Jurkat, Clone E6-1 (cell line): ENCODE measurements around the gene STK40.
A peak's percentile ranks its signal among the peaks of the same experiment; 100 is the strongest.

Experiments
- DNase-seq: peaks from one replicate; pipeline ENCODE4 v3.0.0-alpha.2; 2011; ENCODE audit warnings: low read depth, low spot score
- H3K4me3 ChIP-seq: 2 replicates; pipeline ENCODE4 v1.5.1; 2011; ENCODE audit warnings: mild to moderate bottlenecking, low read length, control low read depth, moderate library complexity

The STK40 gene

GRCh38 chr1:36381405-36381804 is 4.3 kb downstream of the STK40 start:
- no peak for DNase-seq
- no peak overlapping the region for H3K4me3 ChIP-seq

DNA sequence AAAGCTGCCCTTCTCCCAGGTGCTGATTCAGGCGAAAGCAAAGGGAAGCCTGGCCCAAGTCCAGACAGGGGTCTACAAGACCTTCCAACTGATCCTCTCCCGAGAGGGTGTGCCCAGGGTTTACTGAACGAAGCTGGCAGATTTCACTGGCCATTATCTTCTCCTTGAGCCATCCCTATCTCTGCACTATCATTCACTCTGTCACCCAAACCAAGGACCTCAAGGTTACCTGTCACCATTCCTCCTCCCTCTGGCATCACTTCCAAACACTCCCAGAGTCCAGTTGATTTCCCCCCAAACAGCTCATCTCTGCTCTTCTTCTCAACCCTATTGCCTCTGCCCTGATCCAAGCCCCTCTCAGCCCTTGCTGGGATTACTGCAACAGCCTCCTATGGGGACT is 4.9 kb downstream of the STK40 start:
- no peak for DNase-seq
- no peak overlapping the region for H3K4me3 ChIP-seq

- DNase-seq = no peak
- no peak overlapping the region for H3K4me3 ChIP-seq
Observed at GRCh38 chr1:36380143-36380619, 5.5 kb downstream of the STK40 start.

DNA sequence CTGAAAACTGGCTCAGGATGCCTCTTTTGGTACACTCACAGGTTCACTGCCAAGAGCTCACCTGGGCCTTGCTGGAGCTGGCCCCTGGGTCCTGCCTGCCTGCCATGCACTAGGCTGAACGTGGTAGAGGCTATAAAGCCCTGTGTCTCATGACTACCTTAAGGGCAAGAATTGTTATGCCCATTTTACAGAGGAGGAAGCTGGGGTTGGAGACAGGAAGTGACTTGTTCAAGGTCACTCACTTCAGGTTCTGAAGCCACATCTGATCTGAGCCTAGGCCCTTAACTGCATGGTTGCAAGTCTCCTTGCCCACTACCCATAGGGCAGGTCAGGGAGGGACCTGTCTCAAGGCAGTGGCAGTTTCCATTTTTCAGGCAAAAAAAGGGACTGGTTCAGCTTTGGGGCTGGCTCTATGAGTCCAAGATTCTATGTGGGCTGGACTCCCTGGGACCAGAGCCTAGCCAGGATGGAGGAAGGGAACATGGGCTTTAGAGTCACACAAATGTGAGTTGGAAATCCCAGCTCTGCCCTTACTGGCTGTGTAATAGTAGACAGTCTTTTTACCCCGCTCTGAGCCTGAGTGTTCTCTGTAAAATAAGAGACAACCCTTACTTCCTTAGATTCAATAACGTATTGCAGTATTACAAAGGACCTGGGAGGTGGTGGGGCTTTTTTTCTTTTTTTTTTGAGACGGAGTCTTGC is 7.8 kb downstream of the STK40 start:
- DNase-seq = no peak
- no peak overlapping the region for H3K4me3 ChIP-seq

GRCh38 chr1:36372617-36373016 is 13.1 kb downstream of the STK40 start:
- H3K4me3 ChIP-seq = no peak overlapping the region
- no peak for DNase-seq

- peak; percentile 69 for DNase-seq
- no peak overlapping the region for H3K4me3 ChIP-seq
Observed at GRCh38 chr1:36369061-36369861, 16.5 kb downstream of the STK40 start.

- no peak overlapping the region for H3K4me3 ChIP-seq
- DNase-seq = no peak
Observed at GRCh38 chr1:36367798-36368197, 17.9 kb downstream of the STK40 start.

DNA sequence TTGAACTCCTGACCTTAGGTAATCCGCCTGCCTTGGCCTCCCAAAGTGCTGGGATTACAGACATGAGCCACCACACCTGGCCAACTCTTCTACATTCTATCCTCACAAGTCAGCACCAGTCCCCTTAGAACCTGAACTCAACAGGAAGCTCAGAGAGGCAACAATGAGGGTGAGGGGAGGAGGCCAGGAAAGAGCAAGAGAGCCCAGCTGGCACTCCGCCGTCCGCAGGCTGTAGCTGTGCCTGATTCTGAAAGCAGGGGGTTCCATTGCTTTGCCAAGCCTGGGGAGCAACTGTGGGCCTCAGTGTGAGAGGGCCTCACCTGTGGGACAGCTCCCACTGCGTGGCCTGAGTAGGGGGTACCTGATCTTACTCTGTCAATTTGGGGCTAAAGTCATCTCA is 18.7 kb downstream of the STK40 start:
- no peak overlapping the region for H3K4me3 ChIP-seq
- DNase-seq = no peak

DNA sequence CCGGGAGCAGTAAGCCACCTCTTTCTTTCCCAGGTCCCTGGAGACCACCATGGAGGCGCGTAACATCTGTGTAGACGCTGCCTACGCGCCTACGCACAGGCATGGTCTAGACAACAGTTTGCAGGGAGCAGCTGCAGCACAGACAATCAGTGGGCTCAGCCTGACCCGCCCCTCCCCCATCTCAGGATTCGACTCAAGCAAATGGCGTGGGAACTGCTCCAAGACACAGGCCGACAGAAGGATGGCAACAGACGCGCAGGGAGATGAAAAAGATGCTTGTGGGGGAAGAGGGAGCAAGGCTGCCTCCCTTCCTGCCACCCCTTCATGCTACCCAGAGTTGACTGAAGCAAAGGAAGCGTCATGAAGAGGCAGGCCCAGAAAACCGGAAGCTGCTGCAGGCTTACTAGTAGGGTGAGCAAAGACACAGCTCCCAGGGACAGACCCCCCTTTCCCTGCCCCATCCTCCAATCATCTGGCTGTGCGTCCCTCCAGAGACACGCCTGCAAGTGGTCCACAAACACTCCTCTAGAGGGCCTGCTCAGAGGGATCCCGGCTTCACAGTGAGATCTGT is 19.5 kb downstream of the STK40 start:
- peak; percentile 91 for DNase-seq
- H3K4me3 ChIP-seq = peak overlapping the region; percentile 27

GRCh38 chr1:36365381-36365780 is 20.3 kb downstream of the STK40 start:
- no peak for DNase-seq
- no peak overlapping the region for H3K4me3 ChIP-seq

- no peak for DNase-seq
- H3K4me3 ChIP-seq = no peak overlapping the region
Observed at GRCh38 chr1:36359911-36360550, 25.7 kb downstream of the STK40 start.

DNA sequence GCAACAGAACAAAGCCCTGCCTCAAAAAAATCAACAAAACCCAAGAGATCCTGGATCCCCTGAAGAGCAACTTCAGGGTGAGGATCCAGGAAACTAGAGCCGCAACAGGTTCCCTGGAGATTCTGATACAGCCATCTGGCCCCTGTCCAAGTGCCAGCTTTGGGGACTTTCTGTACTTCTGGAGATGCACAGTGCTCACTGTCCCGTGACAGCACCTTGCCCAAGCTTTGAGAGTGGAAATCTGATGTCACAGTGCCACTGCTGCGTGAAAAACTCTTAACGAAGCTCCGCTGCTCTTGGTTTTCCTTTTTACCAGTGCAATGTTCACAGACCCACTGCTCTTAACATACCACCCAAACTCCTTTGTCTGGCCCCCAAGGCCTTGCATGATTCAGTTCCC is 26.3 kb downstream of the STK40 start:
- no peak overlapping the region for H3K4me3 ChIP-seq
- no peak for DNase-seq

- H3K4me3 ChIP-seq = no peak overlapping the region
- no peak for DNase-seq
Observed at GRCh38 chr1:36358514-36359084, 27.1 kb downstream of the STK40 start.

DNA sequence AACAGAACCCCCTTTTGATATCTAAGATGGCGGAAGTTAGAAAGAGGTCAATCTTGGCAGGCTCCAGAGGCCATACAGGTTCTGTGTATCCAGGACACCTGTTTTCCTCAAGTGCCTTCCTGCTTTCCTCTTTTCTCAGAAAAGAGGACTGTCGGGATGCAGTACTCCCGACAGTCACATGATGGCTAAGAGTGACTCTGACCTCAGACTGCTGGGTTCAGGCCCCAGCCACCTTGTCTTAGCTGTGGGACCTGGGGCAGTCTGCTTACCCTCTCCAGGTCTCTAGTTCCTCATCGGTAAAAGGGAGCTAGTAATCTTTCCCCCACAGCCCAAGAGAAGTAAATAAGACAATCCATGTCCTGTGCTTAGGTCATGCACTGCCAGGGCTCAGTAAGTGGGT is 29.9 kb downstream of the STK40 start:
- no peak for DNase-seq
- no peak overlapping the region for H3K4me3 ChIP-seq

DNA sequence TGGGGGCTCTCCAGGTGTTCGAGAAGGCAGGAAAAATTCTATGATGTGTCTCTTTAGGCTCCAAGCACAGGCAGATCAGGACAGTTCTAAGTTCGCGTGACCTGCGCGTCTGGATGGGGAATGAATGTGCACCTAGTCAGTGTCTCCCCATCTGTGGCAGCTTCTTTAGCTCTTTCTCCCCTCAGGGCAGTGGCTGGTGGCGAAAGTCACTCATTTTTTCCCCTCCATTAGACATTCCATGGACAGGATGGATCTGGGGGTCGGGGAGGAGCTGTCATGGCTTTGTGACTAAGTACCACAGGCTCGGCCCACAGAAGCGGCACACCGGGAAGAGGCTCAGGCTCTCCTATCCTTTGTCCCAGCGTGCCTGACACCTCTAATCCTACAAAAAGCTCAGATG is 31.2 kb downstream of the STK40 start:
- DNase-seq = no peak
- no peak overlapping the region for H3K4me3 ChIP-seq

DNA sequence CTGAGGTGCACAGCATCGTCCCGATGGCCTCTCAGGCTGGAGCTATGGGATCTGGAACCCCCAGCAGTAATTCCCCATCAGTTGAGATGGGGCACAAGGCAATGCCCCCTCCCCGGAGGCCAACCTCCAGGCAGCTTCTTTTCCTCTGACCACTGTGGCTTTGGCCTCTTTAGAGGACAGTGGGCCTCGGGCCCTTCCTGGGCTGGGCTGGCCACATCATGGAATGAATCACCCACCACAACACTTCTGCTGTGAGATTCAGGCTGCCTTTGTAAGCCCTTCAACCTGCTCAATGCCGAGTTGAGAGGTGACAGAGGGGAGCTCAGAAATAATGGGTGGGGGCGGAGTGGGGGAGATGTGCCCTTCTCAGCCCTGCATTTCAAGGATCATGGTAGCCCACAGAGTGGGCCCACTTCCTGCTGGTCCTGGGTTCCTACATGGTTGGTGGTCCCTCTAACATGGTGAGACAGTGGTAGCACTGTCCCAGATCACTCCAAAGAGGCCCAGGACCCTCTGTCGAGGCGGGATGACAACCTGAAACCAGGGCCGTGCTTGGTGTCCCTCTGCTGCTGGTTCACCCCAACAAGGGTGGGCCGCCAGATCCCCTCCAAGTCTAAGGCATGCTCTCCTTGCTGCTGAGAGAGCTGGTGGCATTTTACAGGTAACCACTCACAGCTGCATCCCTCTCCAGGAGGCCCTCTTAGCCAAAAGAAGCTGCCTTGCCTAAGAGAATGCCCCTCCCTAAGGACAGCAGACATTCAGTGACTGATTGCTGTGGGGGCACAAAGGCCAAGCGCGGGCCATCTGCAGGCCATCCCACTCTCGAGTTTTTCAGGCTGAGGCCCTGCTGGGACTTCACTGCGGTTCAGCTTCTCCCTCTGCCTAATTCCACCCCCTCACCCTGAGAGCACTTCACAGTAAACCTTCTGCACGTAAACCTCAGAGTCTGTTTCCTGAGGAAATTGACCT is 32.5 kb downstream of the STK40 start:
- no peak for DNase-seq
- H3K4me3 ChIP-seq = no peak overlapping the region

- DNase-seq = no peak
- no peak overlapping the region for H3K4me3 ChIP-seq
Observed at GRCh38 chr1:36352125-36352909, 33.4 kb downstream of the STK40 start.
